ENCODE measurements around the gene CNN3.

CNN3 gene

GRCh38 chr1:94912263-94913184 lies 14.4 kb downstream of the CNN3 start:
- H3K4me3 ChIP-seq (ENCODE audit: low read depth, low read length) = no peak overlapping the region
- no peak for TF ChIP-seq MAX (IDR thresholded peaks at IDR 0.05; ENCODE audit: low read depth, low read length)
- no peak for TF ChIP-seq MYC (IDR thresholded peaks at IDR 0.05; ENCODE audit: low read depth, low read length)
- no peak for TF ChIP-seq CTCF (IDR thresholded peaks at IDR 0.05; ENCODE audit: low read depth, low read length)
- no peak for TF ChIP-seq POLR2A (IDR thresholded peaks at IDR 0.05; ENCODE audit: extremely low read depth, insufficient read length)
- DNase-seq (ENCODE audit: low read depth) = no peak

- no peak overlapping the region for H3K4me3 ChIP-seq (ENCODE audit: low read depth, low read length)
- TF ChIP-seq CTCF (IDR thresholded peaks at IDR 0.05; ENCODE audit: low read depth, low read length) (no peak), POLR2A (IDR thresholded peaks at IDR 0.05; ENCODE audit: extremely low read depth, insufficient read length) (no peak), MAX (IDR thresholded peaks at IDR 0.05; ENCODE audit: low read depth, low read length) (no peak), MYC (IDR thresholded peaks at IDR 0.05; ENCODE audit: low read depth, low read length) (no peak)
- DNase-seq (ENCODE audit: low read depth) = no peak
These were observed 17.4 kb downstream of the CNN3 start for GRCh38 chr1:94909486-94909885.

- TF ChIP-seq MAX (IDR thresholded peaks at IDR 0.05; ENCODE audit: low read depth, low read length) = no peak
- no peak for TF ChIP-seq POLR2A (IDR thresholded peaks at IDR 0.05; ENCODE audit: extremely low read depth, insufficient read length)
- TF ChIP-seq MYC (IDR thresholded peaks at IDR 0.05; ENCODE audit: low read depth, low read length) = no peak
- no peak for TF ChIP-seq CTCF (IDR thresholded peaks at IDR 0.05; ENCODE audit: low read depth, low read length)
- no peak overlapping the region for H3K4me3 ChIP-seq (ENCODE audit: low read depth, low read length)
- no peak for DNase-seq (ENCODE audit: low read depth)
These were observed 17.9 kb downstream of the CNN3 start for GRCh38 chr1:94908965-94909364.

GRCh38 chr1:94908190-94908589 lies 18.7 kb downstream of the CNN3 start:
- no peak for TF ChIP-seq POLR2A (IDR thresholded peaks at IDR 0.05; ENCODE audit: extremely low read depth, insufficient read length)
- H3K4me3 ChIP-seq (ENCODE audit: low read depth, low read length) = no peak overlapping the region
- DNase-seq (ENCODE audit: low read depth) = no peak

GRCh38 chr1:94907136-94907535 lies 19.8 kb downstream of the CNN3 start:
- TF ChIP-seq MAX (IDR thresholded peaks at IDR 0.05; ENCODE audit: low read depth, low read length) = no peak
- TF ChIP-seq CTCF (IDR thresholded peaks at IDR 0.05; ENCODE audit: low read depth, low read length) = no peak
- TF ChIP-seq MYC (IDR thresholded peaks at IDR 0.05; ENCODE audit: low read depth, low read length) = no peak
- TF ChIP-seq POLR2A (IDR thresholded peaks at IDR 0.05; ENCODE audit: extremely low read depth, insufficient read length) = no peak
- H3K4me3 ChIP-seq (ENCODE audit: low read depth, low read length) = no peak overlapping the region
- DNase-seq (ENCODE audit: low read depth) = no peak

- no peak for TF ChIP-seq MAX (IDR thresholded peaks at IDR 0.05; ENCODE audit: low read depth, low read length)
- no peak for TF ChIP-seq MYC (IDR thresholded peaks at IDR 0.05; ENCODE audit: low read depth, low read length)
- TF ChIP-seq POLR2A (IDR thresholded peaks at IDR 0.05; ENCODE audit: extremely low read depth, insufficient read length) = no peak
- DNase-seq (ENCODE audit: low read depth) = no peak
These were observed 20.5 kb downstream of the CNN3 start for GRCh38 chr1:94906382-94906781.

More at GRCh38 chr1:94906382-94906781, 20.5 kb downstream of the CNN3 start:
- H3K4me3 ChIP-seq (ENCODE audit: low read depth, low read length) = no peak overlapping the region
